HG02840 (cell line): ENCODE results near the gene KLK2.

Source experiments
- ATAC-seq: cut with Tn5 transposase; IDR thresholded peaks from one replicate; pipeline ENCODE4 v1.9.1; 2021; ENCODE audit warnings: mild to moderate bottlenecking, moderate library complexity, moderate number of reproducible peaks; ENCODE audit not compliant: unreplicated experiment, low FRiP score

KLK2 gene

DNA sequence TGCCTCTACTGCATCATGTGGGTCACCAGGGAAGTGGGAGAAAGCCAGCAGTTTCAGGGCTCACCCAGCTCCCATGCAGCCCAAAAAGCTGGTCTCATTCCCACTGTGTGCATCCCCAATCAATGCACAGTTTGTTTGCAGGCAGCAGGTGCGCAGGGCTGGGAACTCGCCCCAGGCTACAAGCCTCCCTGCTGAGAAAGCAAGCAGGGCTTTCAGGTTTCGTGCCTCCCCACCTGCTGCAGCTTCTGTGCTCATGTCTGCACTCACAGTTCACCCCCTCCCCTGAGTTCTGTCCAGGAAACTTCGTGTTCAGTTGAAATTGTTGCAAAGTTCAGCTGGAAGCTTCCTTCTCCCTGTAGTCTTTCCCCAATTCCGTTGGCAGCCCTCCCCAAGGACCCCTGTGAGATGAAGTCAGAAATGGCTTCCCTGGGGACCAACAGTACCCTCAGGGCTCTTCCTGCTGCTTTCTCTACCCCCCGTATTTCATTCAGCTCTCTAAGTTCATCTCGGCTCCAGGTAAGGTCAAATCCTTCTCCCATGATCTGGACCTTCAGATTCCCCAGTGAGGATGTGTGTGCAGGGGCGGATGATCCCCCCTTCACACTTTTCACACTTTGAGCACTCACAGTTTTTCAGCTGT is 28.8 kb upstream of the KLK2 start:
- ATAC-seq = no peak

DNA sequence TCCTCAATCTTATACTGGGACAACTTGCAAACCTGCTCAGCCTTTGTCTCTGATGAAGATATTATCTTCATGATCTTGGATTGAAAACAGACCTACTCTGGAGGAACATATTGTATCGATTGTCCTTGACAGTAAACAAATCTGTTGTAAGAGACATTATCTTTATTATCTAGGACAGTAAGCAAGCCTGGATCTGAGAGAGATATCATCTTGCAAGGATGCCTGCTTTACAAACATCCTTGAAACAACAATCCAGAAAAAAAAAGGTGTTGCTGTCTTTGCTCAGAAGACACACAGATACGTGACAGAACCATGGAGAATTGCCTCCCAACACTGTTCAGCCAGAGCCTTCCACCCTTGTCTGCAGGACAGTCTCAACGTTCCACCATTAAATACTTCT is 22.5 kb upstream of the KLK2 start:
- no peak for ATAC-seq

DNA sequence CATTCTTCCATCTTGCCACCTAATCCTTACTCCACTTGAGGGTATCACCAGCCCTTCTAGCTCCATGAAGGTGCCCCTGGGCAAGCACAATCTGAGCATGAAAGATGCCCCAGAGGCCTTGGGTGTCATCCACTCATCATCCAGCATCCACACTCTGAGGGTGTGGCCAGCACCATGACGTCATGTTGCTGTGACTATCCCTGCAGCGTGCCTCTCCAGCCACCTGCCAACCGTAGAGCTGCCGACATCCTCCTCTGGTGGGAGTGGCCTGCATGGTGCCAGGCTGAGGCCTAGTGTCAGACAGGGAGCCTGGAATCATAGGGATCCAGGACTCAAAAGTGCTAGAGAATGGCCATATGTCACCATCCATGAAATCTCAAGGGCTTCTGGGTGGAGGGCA is 21.6 kb upstream of the KLK2 start:
- ATAC-seq = no peak

DNA sequence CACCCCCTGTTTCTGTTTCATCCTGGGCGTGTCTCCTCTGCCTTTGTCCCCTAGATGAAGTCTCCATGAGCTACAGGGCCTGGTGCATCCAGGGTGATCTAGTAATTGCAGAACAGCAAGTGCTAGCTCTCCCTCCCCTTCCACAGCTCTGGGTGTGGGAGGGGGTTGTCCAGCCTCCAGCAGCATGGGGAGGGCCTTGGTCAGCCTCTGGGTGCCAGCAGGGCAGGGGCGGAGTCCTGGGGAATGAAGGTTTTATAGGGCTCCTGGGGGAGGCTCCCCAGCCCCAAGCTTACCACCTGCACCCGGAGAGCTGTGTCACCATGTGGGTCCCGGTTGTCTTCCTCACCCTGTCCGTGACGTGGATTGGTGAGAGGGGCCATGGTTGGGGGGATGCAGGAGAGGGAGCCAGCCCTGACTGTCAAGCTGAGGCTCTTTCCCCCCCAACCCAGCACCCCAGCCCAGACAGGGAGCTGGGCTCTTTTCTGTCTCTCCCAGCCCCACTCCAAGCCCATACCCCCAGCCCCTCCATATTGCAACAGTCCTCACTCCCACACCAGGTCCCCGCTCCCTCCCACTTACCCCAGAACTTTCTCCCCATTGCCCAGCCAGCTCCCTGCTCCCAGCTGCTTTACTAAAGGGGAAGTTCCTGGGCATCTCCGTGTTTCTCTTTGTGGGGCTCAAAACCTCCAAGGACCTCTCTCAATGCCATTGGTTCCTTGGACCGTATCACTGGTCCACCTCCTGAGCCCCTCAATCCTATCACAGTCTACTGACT is 18.4 kb upstream of the KLK2 start, which contains the start of gene KLK3:
TSS of gene KLK3 (plus strand) at position 280 of the 775 bp plus-strand sequence. CDS start at position 321, 41 bp downstream.
- ATAC-seq = no peak

DNA sequence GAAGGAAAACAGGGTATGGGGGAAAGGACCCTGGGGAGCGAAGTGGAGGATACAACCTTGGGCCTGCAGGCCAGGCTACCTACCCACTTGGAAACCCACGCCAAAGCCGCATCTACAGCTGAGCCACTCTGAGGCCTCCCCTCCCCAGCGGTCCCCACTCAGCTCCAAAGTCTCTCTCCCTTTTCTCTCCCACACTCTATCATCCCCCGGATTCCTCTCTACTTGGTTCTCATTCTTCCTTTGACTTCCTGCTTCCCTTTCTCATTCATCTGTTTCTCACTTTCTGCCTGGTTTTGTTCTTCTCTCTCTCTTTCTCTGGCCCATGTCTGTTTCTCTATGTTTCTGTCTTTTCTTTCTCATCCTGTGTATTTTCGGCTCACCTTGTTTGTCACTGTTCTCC is 15.9 kb upstream of the KLK2 start:
- ATAC-seq = no peak

DNA sequence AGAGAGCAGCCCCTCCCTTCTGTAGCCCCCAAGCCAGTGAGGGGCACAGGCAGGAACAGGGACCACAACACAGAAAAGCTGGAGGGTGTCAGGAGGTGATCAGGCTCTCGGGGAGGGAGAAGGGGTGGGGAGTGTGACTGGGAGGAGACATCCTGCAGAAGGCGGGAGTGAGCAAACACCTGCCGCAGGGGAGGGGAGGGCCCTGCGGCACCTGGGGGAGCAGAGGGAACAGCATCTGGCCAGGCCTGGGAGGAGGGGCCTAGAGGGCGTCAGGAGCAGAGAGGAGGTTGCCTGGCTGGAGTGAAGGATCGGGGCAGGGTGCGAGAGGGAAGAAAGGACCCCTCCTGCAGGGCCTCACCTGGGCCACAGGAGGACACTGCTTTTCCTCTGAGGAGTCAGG is 14.4 kb upstream of the KLK2 start:
- ATAC-seq = no peak

DNA sequence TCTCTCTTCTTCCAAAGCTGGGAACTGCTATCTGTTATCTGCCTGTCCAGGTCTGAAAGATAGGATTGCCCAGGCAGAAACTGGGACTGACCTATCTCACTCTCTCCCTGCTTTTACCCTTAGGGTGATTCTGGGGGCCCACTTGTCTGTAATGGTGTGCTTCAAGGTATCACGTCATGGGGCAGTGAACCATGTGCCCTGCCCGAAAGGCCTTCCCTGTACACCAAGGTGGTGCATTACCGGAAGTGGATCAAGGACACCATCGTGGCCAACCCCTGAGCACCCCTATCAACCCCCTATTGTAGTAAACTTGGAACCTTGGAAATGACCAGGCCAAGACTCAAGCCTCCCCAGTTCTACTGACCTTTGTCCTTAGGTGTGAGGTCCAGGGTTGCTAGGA is 13.4 kb upstream of the KLK2 start:
- no peak for ATAC-seq

DNA sequence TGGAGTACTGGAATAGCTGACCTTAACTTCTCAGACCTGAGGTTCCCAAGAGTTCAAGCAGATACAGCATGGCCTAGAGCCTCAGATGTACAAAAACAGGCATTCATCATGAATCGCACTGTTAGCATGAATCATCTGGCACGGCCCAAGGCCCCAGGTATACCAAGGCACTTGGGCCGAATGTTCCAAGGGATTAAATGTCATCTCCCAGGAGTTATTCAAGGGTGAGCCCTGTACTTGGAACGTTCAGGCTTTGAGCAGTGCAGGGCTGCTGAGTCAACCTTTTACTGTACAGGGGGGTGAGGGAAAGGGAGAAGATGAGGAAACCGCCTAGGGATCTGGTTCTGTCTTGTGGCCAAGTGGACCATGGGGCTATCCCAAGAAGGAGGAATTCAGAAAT is 12.2 kb upstream of the KLK2 start:
- ATAC-seq = no peak

DNA sequence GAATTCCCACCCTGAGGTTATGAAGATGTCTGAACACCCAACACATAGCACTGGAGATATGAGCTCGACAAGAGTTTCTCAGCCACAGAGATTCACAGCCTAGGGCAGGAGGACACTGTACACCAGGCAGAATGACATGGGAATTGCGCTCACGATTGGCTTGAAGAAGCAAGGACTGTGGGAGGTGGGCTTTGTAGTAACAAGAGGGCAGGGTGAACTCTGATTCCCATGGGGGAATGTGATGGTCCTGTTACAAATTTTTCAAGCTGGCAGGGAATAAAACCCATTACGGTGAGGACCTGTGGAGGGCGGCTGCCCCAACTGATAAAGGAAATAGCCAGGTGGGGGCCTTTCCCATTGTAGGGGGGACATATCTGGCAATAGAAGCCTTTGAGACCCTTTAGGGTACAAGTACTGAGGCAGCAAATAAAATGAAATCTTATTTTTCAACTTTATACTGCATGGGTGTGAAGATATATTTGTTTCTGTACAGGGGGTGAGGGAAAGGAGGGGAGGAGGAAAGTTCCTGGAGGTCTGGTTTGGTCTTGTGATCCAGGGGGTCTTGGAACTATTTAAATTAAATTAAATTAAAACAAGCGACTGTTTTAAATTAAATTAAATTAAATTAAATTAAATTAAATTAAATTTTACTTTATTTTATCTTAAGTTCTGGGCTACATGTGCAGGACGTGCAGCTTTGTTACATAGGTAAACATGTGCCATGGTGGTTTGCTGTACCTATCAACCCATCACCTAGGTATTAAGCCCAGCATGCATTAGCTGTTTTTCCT is 11.5 kb upstream of the KLK2 start:
- no peak for ATAC-seq

DNA sequence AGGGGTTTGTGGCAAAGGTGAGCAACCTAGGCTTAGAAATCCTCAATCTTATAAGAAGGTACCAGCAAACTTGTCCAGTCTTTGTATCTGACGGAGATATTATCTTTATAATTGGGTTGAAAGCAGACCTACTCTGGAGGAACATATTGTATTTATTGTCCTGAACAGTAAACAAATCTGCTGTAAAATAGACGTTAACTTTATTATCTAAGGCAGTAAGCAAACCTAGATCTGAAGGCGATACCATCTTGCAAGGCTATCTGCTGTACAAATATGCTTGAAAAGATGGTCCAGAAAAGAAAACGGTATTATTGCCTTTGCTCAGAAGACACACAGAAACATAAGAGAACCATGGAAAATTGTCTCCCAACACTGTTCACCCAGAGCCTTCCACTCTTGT is 3.8 kb upstream of the KLK2 start:
- no peak for ATAC-seq

DNA sequence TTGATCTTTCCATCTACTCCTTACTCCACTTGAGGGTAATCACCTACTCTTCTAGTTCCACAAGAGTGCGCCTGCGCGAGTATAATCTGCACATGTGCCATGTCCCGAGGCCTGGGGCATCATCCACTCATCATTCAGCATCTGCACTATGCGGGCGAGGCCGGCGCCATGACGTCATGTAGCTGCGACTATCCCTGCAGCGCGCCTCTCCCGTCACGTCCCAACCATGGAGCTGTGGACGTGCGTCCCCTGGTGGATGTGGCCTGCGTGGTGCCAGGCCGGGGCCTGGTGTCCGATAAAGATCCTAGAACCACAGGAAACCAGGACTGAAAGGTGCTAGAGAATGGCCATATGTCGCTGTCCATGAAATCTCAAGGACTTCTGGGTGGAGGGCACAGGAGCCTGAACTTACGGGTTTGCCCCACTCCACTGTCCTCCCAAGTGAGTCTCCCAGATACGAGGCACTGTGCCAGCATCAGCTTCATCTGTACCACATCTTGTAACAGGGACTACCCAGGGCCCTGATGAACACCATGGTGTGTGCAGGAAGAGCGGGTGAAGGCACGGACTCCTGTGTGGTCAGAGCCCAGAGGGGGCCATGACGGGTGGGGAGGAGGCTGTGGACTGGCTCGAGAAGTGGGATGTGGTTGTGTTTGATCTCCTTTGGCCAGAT is 2.7 kb upstream of the KLK2 start:
- no peak for ATAC-seq

DNA sequence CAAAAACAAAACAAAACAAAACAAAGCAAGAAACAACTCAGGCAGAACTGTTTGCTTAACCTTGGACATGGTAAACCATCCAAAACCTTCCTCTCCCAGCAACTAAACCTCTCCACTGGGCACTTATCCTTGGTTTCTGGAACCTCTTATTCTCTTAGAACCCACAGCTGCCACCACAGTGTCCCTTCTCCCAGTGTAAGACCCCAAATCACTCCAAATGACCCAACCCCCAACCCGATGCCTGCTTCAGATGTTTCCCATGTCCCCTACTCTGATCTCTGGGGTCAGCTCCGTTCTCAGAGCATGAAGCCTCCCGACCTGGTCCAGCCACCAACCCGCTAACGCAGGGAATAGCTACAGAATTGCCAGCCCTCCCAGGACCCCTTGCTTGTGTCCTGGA is 972 bp downstream of the KLK2 start:
- ATAC-seq = no peak

DNA sequence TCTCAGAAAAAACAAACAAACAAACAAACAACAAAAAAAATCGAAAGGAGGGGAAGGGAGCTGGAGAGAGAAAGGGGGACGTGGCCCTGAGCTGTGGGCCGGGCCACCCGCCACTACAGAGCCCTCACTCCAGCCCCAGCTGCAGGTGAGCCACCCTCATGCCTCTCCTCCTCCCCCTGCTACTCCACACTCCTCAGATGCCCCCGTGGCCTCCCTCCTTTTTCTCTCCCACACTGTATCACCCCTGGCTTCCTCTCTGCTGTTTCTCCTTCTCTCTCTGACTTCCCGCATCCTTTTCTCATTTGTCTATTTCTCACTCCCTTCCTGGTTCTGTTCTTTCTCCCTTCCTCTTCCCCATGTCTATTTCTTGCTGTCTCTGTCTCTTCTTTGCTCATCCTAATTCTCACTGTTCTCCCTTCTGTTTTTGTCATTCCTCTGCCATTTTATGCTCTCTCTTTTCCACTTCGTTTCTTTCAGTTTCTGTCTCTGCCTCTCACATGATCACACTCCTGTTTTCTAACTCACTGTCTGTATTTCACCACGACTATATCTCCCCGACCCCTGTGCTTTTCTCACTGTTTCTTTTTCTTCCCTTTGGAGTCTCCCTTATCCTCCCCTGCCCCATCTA is 2.7 kb downstream of the KLK2 start:
- ATAC-seq = no peak

DNA sequence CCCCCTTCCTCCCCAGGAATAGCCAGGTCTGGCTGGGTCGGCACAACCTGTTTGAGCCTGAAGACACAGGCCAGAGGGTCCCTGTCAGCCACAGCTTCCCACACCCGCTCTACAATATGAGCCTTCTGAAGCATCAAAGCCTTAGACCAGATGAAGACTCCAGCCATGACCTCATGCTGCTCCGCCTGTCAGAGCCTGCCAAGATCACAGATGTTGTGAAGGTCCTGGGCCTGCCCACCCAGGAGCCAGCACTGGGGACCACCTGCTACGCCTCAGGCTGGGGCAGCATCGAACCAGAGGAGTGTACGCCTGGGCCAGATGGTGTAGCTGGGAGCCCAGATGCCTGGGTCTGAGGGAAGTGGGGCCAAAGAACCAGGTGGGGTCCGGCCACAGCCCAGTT is 3.2 kb downstream of the KLK2 start:
- no peak for ATAC-seq

DNA sequence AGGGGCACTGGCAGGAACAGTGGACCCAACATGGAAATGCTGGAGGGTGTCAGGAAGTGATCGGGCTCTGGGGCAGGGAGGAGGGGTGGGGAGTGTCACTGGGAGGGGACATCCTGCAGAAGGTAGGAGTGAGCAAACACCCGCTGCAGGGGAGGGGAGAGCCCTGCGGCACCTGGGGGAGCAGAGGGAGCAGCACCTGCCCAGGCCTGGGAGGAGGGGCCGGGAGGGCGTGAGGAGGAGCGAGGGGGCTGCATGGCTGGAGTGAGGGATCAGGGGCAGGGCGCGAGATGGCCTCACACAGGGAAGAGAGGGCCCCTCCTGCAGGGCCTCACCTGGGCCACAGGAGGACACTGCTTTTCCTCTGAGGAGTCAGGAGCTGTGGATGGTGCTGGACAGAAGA is 4.1 kb downstream of the KLK2 start:
- ATAC-seq = no peak

DNA sequence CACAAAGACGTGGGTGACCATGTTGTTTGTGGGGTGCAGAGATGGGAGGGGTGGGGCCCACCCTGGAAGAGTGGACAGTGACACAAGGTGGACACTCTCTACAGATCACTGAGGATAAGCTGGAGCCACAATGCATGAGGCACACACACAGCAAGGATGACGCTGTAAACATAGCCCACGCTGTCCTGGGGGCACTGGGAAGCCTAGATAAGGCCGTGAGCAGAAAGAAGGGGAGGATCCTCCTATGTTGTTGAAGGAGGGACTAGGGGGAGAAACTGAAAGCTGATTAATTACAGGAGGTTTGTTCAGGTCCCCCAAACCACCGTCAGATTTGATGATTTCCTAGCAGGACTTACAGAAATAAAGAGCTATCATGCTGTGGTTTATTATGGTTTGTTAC is 5.6 kb downstream of the KLK2 start:
- no peak for ATAC-seq

DNA sequence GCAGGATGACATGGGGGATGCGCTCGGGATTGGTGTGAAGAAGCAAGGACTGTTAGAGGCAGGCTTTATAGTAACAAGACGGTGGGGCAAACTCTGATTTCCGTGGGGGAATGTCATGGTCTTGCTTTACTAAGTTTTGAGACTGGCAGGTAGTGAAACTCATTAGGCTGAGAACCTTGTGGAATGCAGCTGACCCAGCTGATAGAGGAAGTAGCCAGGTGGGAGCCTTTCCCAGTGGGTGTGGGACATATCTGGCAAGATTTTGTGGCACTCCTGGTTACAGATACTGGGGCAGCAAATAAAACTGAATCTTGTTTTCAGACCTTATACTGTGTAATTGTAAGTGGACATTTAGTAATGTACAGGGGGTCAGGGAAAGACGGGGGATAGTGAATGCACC is 7.0 kb downstream of the KLK2 start:
- ATAC-seq = no peak

DNA sequence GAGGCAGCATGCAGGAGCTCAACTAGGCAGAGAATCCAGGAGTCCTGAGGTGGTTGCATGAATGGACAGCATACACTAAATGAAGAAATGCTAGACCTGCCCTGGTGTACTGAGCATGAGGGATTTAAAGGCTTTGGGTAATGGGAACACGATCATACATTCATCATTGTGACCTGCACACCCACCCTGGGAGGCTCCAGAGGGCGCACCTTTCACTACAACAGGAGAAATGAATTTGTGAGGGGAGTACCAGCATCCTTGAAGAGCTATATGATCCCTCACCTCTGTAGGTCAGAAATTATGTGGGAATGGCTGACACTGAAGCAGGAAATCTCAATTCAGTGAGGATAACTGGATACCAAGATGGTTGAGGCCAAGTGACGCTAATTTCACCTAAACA is 8.9 kb downstream of the KLK2 start:
- ATAC-seq = no peak

DNA sequence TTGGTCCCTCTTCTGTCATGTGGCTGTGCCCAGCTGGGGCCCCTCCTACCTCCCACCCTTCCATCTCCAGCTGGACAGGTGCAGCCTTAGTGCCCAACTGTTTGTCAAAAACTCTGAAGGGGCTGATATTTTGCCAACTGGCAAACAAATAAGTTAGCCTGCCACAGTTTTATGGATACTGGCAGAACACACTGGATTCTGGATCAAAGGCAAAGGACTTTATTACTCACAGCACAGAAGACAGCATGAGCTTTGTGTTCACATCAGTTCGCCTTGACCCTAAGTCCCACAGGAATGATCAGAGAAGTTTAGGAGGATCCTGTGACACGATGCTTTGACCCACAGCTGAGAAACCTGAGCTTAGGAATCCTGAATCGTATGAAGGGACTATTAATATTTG is 16.4 kb downstream of the KLK2 start:
- ATAC-seq = no peak

DNA sequence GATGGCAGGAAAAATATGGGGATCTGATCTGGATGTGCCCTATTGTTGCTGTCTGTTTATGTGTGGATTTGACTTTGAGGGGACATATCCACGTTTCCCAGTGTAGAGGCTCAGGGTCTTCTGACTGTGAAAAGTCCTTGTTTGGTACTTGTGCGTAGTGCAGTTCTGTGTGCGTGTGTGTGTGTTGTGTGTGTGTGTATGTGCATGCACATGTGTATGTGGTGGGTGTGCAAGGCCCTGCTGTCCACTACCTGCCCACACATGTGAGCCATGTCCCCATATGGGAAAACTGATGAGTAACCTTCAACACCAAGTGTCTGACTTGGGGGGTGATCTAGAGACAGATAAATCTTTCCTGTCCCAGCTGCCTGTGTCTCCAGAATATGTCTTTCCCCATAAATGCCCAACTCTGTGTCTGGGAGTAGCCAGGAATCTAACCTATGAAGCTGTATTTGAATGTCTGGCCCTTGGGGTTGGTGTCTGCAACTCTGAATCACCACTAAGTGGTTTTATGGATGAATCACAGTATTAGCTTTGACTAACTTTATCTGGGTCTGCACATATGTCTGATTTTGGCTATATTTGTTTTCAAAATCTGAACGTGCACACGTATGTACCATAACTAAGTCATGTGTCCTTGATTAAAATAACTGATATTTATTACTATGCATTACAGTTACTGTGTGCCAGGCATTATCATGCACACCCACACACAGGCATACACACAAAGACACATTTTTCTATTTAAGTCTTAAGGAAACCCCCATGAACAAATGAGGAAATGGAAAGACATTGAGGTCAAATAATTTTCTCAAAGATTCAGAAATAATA is 17.4 kb downstream of the KLK2 start:
- no peak for ATAC-seq
